HEK293T (cell line): Measurements from ENCODE around the gene RC3H1.

Experiments used
- CTCF ChIA-PET: fragments of 350-600 bp; formaldehyde crosslinking; extraction: SDS; loops from one replicate; lab custom pipeline; 2021; ENCODE audit warnings: antibody characterized with exemption, inconsistent platforms; lab: Yijun Ruan, JAX
- POLR2A ChIA-PET: fragments of 350-600 bp; formaldehyde crosslinking; extraction: SDS; loops from one replicate; lab custom pipeline; 2020; ENCODE audit warnings: antibody characterized with exemption, inconsistent platforms; lab: Yijun Ruan, JAX
- DNase-seq: peaks from one replicate; pipeline ENCODE4 v3.0.0; 2012; ENCODE audit warnings: mixed read lengths; ENCODE audit errors: extremely low spot score
- ARNT ChIP-seq: fragments of 450-650 bp; IDR thresholded peaks from 2 replicates; pipeline ENCODE4 v1.6.1; 2017; ENCODE audit warnings: mild to moderate bottlenecking
- BHLHE40 ChIP-seq: fragments of 450-650 bp; IDR thresholded peaks from 2 replicates; pipeline ENCODE4 v1.6.1; 2016; ENCODE audit warnings: mild to moderate bottlenecking, moderate library complexity, borderline replicate concordance
- CTBP1 ChIP-seq: fragments of 450-650 bp; IDR thresholded peaks from 2 replicates; pipeline ENCODE4 v1.6.1; 2016; ENCODE audit warnings: borderline replicate concordance
- ELF4 ChIP-seq: fragments of 450-650 bp; IDR thresholded peaks from 2 replicates; pipeline ENCODE4 v1.6.1; 2017; ENCODE audit warnings: antibody characterized with exemption
- FOXA1 ChIP-seq: fragments of 450-650 bp; IDR thresholded peaks from 2 replicates; pipeline ENCODE4 v1.6.1; 2016; ENCODE audit warnings: mild to moderate bottlenecking
- FOXK2 ChIP-seq: fragments of 450-650 bp; IDR thresholded peaks from 2 replicates; pipeline ENCODE4 v1.6.1; 2016; ENCODE audit warnings: mild to moderate bottlenecking
- FOXM1 ChIP-seq: fragments of 450-650 bp; IDR thresholded peaks from 2 replicates; pipeline ENCODE4 v1.6.1; 2017; ENCODE audit warnings: mild to moderate bottlenecking, borderline replicate concordance
- HDGF ChIP-seq: fragments of 450-650 bp; IDR thresholded peaks from 2 replicates; pipeline ENCODE4 v1.6.1; 2017; ENCODE audit warnings: antibody characterized with exemption, borderline replicate concordance
- L3MBTL2 ChIP-seq: fragments of 450-650 bp; conservative IDR thresholded peaks from 2 replicates; pipeline ENCODE4 v1.6.1; 2016; ENCODE audit warnings: mild to moderate bottlenecking
- LEF1 ChIP-seq: fragments of 450-650 bp; IDR thresholded peaks from 2 replicates; pipeline ENCODE4 v1.6.1; 2017; ENCODE audit warnings: mild to moderate bottlenecking, borderline replicate concordance
- NFRKB ChIP-seq: fragments of 450-650 bp; IDR thresholded peaks from 2 replicates; pipeline ENCODE4 v1.6.1; 2016; ENCODE audit warnings: mild to moderate bottlenecking, moderate library complexity
- PKNOX1 ChIP-seq: fragments of 450-650 bp; IDR thresholded peaks from 2 replicates; pipeline ENCODE4 v1.6.1; 2016
- SP1 ChIP-seq: fragments of 450-650 bp; IDR thresholded peaks from 2 replicates; pipeline ENCODE4 v1.6.1; 2017
- SUZ12 ChIP-seq: fragments of 450-650 bp; IDR thresholded peaks from 2 replicates; pipeline ENCODE4 v1.6.1; 2016; ENCODE audit warnings: mild to moderate bottlenecking
- TARDBP ChIP-seq: fragments of 450-650 bp; IDR thresholded peaks from 2 replicates; pipeline ENCODE4 v1.6.1; 2016
- ZNF384 ChIP-seq: fragments of 450-650 bp; IDR thresholded peaks from 2 replicates; pipeline ENCODE4 v1.6.1; 2016

The RC3H1 gene

GRCh38 chr1:174031099-174031498, 8.9 kb upstream of the RC3H1 start:
- ChIA-PET CTCF (no interaction called here), POLR2A (interaction anchor here (1.6 kb wide), 1 partner anchor 9 kb away, joined by 7 read pairs; the partner anchor contains the start of gene RC3H1)
- no peak for TF ChIP-seq NFRKB
- TF ChIP-seq SUZ12 = no peak
- no peak for TF ChIP-seq L3MBTL2
- TF ChIP-seq CTBP1 = no peak
- no peak for TF ChIP-seq LEF1
- TF ChIP-seq FOXA1 = no peak
- no peak for TF ChIP-seq FOXK2
- TF ChIP-seq ZNF384 = no peak
- DNase-seq = no peak

- DNase-seq = no peak
- no peak for TF ChIP-seq LEF1
- TF ChIP-seq ZNF384 = no peak
- no peak for TF ChIP-seq TARDBP
- no peak for TF ChIP-seq CTBP1
- no peak for TF ChIP-seq NFRKB
- no peak for TF ChIP-seq HDGF
- TF ChIP-seq ARNT = no peak
- no peak for TF ChIP-seq SP1
- TF ChIP-seq FOXM1 = no peak
- no peak for TF ChIP-seq FOXK2
- ChIA-PET POLR2A (no interaction called here), CTCF (interaction anchor here (0.7 to 1.0 kb wide), 2 partner anchors 137 to 525 kb away, joined by 3 to 4 read pairs; no protein-coding TSS in a partner anchor)
Measured at GRCh38 chr1:174028495-174028894, 6.3 kb upstream of the RC3H1 start.

GRCh38 chr1:174023440-174023839, 1.3 kb upstream of the RC3H1 start:
- CTCF ChIA-PET = no interaction called here
- POLR2A ChIA-PET = interaction anchor here (0.8 to 1.9 kb wide), 2 partner anchors 16 to 158 kb away, joined by 4 to 12 read pairs; no protein-coding TSS in a partner anchor
- peak; percentile 33 for DNase-seq
- TF ChIP-seq ZNF384 (no peak), NFRKB (no peak), HDGF (no peak), SP1 (no peak), BHLHE40 (no peak), FOXA1 (no peak), CTBP1 (no peak), SUZ12 (no peak)

GRCh38 chr1:174022976-174023277, 770 bp upstream of the RC3H1 start:
- ChIA-PET CTCF (no interaction called here), POLR2A (interaction anchor here (0.6 to 1.9 kb wide), 10 partner anchors 8 to 158 kb away, joined by 3 to 12 read pairs (median 4); no protein-coding TSS in a partner anchor)
- DNase-seq = no peak
- TF ChIP-seq PKNOX1 (no peak), TARDBP (no peak), FOXA1 (no peak), ELF4 (no peak), FOXK2 (no peak)

- DNase-seq = peak; percentile 54
- ChIA-PET POLR2A (interaction anchor here (0.6 to 1.9 kb wide), 9 partner anchors 10 to 139 kb away, joined by 3 to 12 read pairs (median 4); no protein-coding TSS in a partner anchor), CTCF (no interaction called here)
- TF ChIP-seq HDGF = no peak
- TF ChIP-seq TARDBP = no peak
- TF ChIP-seq PKNOX1 = no peak
- no peak for TF ChIP-seq ARNT
- no peak for TF ChIP-seq SP1
- no peak for TF ChIP-seq LEF1
- no peak for TF ChIP-seq FOXK2
- no peak for TF ChIP-seq NFRKB
- no peak for TF ChIP-seq SUZ12
- TF ChIP-seq L3MBTL2 = no peak
- TF ChIP-seq ZNF384 = no peak
Measured at GRCh38 chr1:174021591-174022079, 522 bp downstream of the RC3H1 start.

- DNase-seq = no peak
- POLR2A ChIA-PET = interaction anchor here (0.9 kb wide), 1 partner anchor 151 kb away, joined by 3 read pairs; no protein-coding TSS in a partner anchor
- CTCF ChIA-PET = no interaction called here
- TF ChIP-seq BHLHE40 = no peak
- no peak for TF ChIP-seq ELF4
- TF ChIP-seq LEF1 = no peak
- no peak for TF ChIP-seq SP1
- no peak for TF ChIP-seq ZNF384
- TF ChIP-seq PKNOX1 = no peak
- no peak for TF ChIP-seq TARDBP
- no peak for TF ChIP-seq SUZ12
- TF ChIP-seq NFRKB = no peak
- TF ChIP-seq HDGF = no peak
- TF ChIP-seq CTBP1 = no peak
- no peak for TF ChIP-seq FOXK2
- no peak for TF ChIP-seq FOXM1
- TF ChIP-seq L3MBTL2 = no peak
- TF ChIP-seq ARNT = no peak
- TF ChIP-seq FOXA1 = no peak
Measured at GRCh38 chr1:174018565-174018964, 3.6 kb downstream of the RC3H1 start.
